Tongue (tissue), 2 donors: ENCODE measurements around the gene DIP2C. TPM values are rescaled to one million over a fixed set of nuclear protein-coding genes. Genes with fewer than 3 reads are reported as not detected.
A peak's percentile ranks its signal among the peaks of the same experiment; 100 is the strongest.

Experiments used
- DNase-seq: peaks from one replicate; pipeline ENCODE4 v3.0.0-alpha.2; 2015
- total RNA-seq: library from RNA; depleted of rRNA; stranded (reverse); fragments of >200 nt; gene quantifications from one replicate; pipeline ENCODE4 v1.2.3, GENCODE V29; 2014

DIP2C gene
- total RNA-seq, 1 donor from 2014 or later, result 39.0 TPM

GRCh38 chr10:625751-626711, 63.4 kb downstream of the DIP2C start:
- DNase-seq, result no peak

DNA sequence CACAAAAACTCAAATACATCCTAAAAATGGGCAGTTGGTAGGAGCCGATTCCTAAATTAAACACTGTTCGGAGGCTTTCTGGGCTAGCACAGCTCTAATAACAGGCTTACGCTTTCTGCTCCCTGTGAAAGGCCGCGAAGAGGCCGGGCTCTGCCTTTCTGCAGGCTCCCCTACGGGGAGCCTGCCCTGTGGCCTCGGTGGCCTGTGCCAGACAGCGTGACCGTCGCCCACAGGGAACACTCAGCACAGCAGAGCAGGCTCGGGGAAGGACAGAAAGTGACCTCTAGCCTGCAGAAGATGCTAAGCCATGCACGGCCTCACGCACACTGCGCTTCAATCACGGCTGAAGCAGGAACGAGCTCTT, 64.2 kb downstream of the DIP2C start:
- no peak for DNase-seq

- DNase-seq, result no peak
These were observed 64.7 kb downstream of the DIP2C start for GRCh38 chr10:624605-625332.

- DNase-seq, result no peak
These were observed 65.2 kb downstream of the DIP2C start for GRCh38 chr10:624312-624604.

DNA sequence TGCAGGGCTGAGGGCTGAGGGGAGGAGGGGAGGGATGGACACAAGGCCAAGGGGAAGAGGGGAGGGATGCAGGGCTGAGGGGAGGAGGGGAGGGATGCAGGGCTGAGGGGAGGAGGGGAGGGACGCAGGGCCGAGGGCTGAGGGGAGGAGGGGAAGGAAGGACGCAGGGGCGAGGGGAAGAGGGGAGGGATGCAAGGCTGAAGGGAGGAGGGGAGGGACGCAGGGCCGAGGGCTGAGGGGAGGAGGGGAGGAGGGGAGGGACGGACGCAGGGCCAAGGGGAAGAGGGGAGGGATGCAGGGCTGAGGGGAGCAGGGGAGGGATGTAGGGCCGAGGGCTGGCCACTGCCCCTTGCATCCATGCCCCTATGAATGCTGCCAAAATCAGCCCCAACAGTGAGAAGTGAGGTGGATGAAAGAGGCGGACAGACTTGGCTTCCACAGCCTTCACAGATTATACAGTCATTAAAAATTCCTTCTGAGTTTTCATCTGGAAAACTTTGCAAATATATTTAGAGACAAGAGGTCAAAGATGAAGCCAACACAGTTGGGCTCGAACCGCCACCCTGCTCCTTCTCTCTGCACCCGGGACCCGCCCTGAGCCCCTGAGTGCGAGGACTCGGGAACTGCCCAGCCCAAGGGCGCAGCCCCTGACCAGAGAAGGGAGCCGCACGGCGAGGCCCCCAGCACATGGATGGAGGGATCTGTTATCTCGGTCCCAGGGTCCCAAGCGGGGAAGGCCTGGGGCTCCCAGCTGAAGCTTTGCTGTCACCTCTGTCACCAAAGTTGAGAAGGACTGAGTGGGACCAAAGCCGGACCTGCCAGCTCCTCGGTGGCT, 65.8 kb downstream of the DIP2C start:
- no peak for DNase-seq

- no peak for DNase-seq
These were observed 66.5 kb downstream of the DIP2C start for GRCh38 chr10:623014-623413.

- DNase-seq, result peak; percentile 85
These were observed 67.3 kb downstream of the DIP2C start for GRCh38 chr10:621981-622740.

- DNase-seq, result no peak
These were observed 68.0 kb downstream of the DIP2C start for GRCh38 chr10:621513-621912.

DNA sequence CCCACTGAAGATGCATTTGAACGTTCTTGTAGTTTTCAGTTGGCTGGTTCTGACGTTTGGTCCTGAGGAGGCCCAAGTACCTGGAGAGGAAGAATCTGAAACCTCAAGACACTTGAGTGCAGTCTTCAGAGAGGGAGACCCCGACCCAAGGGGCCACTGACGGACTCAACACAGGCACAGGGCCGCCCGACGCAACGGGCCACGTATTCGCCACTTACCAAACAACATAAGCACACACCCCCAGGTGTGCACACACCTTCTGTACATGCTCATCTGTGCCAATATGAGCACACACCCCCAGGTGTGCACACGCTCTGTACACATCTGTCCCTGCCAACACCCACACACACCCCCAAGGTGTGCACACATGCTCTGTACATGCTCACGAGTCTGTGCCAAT, 68.5 kb downstream of the DIP2C start:
- DNase-seq, result no peak

GRCh38 chr10:620417-620816, 69.1 kb downstream of the DIP2C start:
- no peak for DNase-seq

GRCh38 chr10:619710-620109, 69.8 kb downstream of the DIP2C start:
- peak; percentile 68 for DNase-seq

DNA sequence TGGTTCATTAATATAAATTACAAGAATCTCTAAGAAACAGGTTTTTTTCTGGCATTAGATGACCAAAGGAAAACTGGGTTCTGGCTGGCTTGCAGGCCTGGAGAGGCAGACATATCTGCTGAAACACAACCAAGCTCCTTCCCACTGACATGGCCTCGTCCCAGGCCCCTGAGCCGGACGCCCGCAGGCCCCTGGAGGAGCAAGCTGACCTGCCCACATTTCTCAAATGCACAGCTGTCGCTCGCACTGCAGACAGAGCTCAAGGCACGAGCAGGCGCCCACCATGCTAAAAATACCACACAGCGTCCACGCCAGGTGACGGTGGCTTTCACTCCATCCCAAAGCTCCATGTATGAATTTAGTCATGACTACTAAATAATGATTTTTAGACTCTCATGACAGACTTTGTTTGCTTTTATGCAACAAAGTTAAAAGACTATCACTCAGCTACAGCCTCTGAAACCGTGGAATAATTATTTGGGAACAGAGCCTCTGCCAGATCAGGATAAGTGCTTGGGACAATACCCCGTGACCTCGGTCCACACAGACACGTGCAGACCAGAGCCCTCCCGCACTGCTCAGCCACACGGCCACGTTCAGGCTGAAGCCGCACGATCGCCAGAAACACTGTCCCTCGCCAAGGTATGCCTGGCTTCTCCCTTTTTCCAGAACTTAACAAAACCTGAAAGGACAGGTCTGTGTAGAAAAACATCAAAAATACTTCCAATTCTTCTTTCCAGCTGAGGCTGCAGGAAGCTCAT, 71.1 kb downstream of the DIP2C start:
- DNase-seq, result peak; percentile 88

GRCh38 chr10:617471-617870, 72.0 kb downstream of the DIP2C start:
- DNase-seq, result no peak

DNA sequence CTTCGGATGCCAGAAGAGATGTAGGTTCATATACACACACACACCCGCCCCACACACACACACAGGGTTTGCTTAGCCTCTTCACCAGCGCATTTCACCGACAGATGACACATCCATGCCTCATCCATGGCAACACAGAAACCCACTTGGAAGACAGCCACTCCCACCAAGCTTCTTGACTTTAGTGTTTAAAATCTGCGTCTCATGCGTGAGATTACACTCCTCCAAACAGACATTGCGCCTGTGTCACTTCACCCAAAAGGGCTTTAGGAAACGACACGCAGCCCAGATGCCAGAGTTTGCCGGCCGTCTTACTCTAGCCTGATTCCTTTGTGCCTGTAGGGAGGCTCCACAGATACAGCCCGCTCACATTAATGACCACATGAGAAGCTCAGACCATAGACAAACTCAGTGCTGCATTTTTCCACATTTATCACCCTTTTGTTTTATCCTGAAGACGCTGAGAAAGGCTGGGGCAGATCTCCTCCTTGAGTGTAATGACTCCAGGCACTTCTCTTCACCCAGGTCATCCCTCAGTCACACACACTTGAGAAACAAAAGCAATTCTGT, 73.8 kb downstream of the DIP2C start:
- no peak for DNase-seq

DNA sequence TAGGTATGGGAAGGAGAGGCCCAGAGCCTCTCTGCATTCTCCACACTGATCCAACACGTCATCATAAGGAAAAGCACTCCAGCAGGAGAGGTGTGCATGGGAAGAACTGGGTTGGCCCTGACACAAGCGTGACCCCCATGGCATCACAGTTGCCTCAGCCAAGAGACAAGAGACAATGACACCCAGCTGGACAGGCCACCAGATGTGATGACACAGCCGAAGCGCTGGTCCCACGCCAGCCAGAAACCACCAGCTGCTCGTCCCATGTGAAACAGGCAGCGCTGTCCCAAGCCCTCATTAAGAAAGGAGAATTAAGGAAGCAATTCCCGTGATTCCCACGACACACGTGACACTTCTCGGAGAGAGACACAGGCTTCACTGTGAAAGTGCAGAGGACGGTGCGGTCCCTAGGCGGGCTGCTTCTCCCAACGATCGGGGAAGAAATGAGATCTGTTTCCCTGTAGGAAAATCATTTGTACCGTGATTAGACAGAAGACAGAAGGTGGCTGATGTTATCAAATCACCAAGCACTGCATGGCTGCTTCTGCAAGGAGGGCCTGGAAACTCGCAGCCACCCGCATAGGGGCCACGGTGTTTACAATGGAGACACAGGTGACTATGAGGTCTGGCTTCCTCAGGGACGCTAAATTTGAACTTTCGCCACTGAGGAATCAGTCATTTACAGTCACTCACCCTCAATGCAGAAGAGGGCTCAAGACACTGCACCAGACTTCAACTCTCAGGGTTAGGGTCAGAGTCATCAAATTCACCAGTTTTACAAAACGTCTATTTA, 74.5 kb downstream of the DIP2C start:
- DNase-seq, result peak; percentile 86

GRCh38 chr10:614139-614711, 75.2 kb downstream of the DIP2C start:
- peak; percentile 72 for DNase-seq

DNA sequence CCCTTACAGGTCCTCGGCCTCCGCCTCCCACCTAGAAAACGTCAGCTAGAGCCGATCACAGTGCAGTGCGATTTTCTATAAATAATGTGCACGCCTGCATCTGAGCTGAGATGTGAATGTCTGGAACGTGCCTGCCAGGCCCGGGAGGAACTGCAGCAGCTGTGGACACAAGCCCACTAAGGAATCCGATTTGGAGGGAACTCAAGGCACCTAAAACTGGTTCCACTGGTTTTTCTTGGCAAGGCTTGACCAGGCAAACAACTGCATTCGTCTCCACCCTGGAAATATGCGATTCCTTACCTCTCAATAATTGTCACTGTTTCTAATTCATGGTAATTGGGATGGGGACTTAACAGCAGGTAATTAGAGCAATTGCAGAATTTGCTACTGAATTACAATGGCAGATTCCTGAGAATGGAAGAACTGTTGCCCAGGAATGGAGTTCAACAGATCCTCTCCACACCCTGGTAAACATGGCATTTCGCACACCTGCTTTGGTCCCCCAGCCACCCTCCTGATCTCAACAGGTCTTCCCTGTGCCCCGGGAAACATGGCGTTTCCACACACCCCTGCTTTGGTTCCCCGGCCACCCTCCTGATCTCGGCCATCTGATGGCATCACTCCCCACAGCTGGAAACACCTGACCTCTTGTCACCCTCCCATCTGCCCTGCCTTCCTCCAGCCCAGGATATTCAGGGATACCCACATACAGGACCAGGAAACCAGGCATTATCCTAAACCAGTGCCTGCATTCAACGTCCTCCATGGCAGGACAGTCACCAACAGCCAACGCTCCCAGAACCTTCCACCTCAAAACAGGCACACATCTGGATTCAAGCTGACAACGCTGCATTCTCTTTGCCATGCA, 76.0 kb downstream of the DIP2C start:
- DNase-seq, result peak; percentile 90

DNA sequence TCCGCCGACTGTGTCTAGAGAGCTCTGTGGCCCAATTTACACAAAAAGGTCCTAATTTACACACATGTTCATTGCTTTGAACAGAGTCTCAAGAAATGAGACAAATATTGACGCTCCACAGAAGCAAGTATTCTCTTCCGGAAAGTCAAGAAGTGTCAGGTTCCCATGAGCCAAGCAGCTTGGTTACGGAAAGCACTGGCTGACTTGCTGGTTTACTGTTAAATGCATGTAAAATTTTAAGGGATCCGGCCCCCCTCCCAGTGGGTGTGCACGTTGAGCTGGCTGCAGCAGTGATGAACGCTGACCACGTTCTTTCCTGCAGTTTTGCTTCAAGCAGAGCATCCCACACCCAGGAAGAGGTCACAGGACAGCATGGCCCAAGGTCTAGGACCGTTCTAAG, 76.8 kb downstream of the DIP2C start:
- no peak for DNase-seq
